IMR-90 (cell line): Measurements from ENCODE around the gene TRIO. TPM values are rescaled to one million over a fixed set of nuclear protein-coding genes. Genes with fewer than 3 reads are reported as not detected.

ENCODE experiments used
- ATAC-seq: fragments of 200-7000 bp; cut with Tn5 transposase; 2 replicates; pipeline ENCODE4 v1.9.1; 2020; ENCODE audit warnings: low read depth, mild to moderate bottlenecking, moderate library complexity
- BruUV-seq: library from RNA; stranded (reverse); fragments of 400-500 nt; replicated peaks from 2 replicates; lab custom pipeline; 2021; lab: Mats Ljungman, UMichigan
- CTCF ChIA-PET: fragments of 300-600 bp; formaldehyde crosslinking; extraction: SDS; loops from one replicate; lab custom pipeline; 2021; ENCODE audit warnings: antibody characterized with exemption; lab: Yijun Ruan, JAX
- POLR2A ChIA-PET: fragments of 300-600 bp; sonication (Branson Sonifier 250); formaldehyde crosslinking; loops from one replicate; lab custom pipeline; 2022; ENCODE audit warnings: antibody characterized with exemption; ENCODE audit not compliant: unreplicated experiment; lab: Charles Lee
- DNase-seq: peaks from one replicate; pipeline ENCODE4 v3.0.0; 2013
- H2AFZ ChIP-seq: replicated peaks from 2 replicates; pipeline ENCODE3; 2013; ENCODE audit warnings: low read length, mild to moderate bottlenecking; ENCODE audit not compliant: poor library complexity
- H2AK5ac ChIP-seq: 2 replicates; pipeline ENCODE4 v1.6.1; 2013; ENCODE audit warnings: low read depth, low read length, inconsistent platforms
- H2AK9ac ChIP-seq: replicated peaks from 2 replicates; pipeline ENCODE3; 2013; ENCODE audit warnings: mild to moderate bottlenecking, low read depth, low read length, moderate library complexity; ENCODE audit not compliant: poor library complexity
- H2BK120ac ChIP-seq: 2 replicates; pipeline ENCODE4 v1.6.1; 2013; ENCODE audit warnings: low read depth, low read length, inconsistent platforms
- H2BK15ac ChIP-seq: 3 replicates; pipeline ENCODE4 v1.6.1; 2013; ENCODE audit warnings: low read depth, low read length, inconsistent platforms
- H2BK20ac ChIP-seq: 2 replicates; pipeline ENCODE4 v1.6.1; 2013; ENCODE audit warnings: low read depth, mild to moderate bottlenecking, inconsistent platforms, low read length, moderate library complexity
- H2BK5ac ChIP-seq: 2 replicates; pipeline ENCODE4 v1.6.1; 2013; ENCODE audit warnings: mild to moderate bottlenecking, low read depth, low read length, inconsistent platforms; ENCODE audit not compliant: poor library complexity, severe bottlenecking
- H3K14ac ChIP-seq: replicated peaks from 2 replicates; pipeline ENCODE4 v1.6.1; 2013; ENCODE audit warnings: low read depth, low read length, inconsistent platforms
- H3K18ac ChIP-seq: 2 replicates; pipeline ENCODE4 v1.6.1; 2013; ENCODE audit warnings: low read depth, low read length, control low read depth
- H3K23ac ChIP-seq: 2 replicates; pipeline ENCODE4 v1.6.1; 2013; ENCODE audit warnings: low read depth, low read length, inconsistent platforms
- H3K27ac ChIP-seq: 2 replicates; pipeline ENCODE4 v1.5.1; 2013; ENCODE audit warnings: mild to moderate bottlenecking, control low read depth, low read length; ENCODE audit not compliant: insufficient read depth
- H3K27me3 ChIP-seq: 2 replicates; pipeline ENCODE4 v1.6.1; 2013; ENCODE audit warnings: low read length; ENCODE audit not compliant: control insufficient read depth, insufficient read depth
- H3K36me3 ChIP-seq: 2 replicates; pipeline ENCODE4 v1.6.1; 2013; ENCODE audit warnings: low read length, mixed read lengths; ENCODE audit not compliant: control insufficient read depth, insufficient read depth
- H3K4ac ChIP-seq: 2 replicates; pipeline ENCODE4 v1.6.1; 2013; ENCODE audit warnings: low read depth, low read length, inconsistent platforms
- H3K4me1 ChIP-seq: 2 replicates; pipeline ENCODE4 v1.6.1; 2013; ENCODE audit warnings: low read length, mixed read lengths; ENCODE audit not compliant: control insufficient read depth, insufficient read depth
- H3K4me2 ChIP-seq: 2 replicates; pipeline ENCODE4 v1.6.1; 2013; ENCODE audit warnings: low read depth, mild to moderate bottlenecking, control low read depth, low read length, moderate library complexity
- H3K4me3 ChIP-seq: 2 replicates; pipeline ENCODE4 v1.5.1; 2013; ENCODE audit warnings: low read depth, mild to moderate bottlenecking, control low read depth, low read length, moderate library complexity; ENCODE audit not compliant: insufficient read depth
- H3K56ac ChIP-seq: 2 replicates; pipeline ENCODE4 v1.6.1; 2013; ENCODE audit warnings: low read length, inconsistent platforms; ENCODE audit not compliant: insufficient read depth; ENCODE audit errors: extremely low read depth
- H3K79me1 ChIP-seq, 2 experiments: 2 replicates each; pipeline ENCODE4 v1.6.1; 2013; ENCODE audit warnings: low read length in 2 of 2, inconsistent platforms in 1 of 2, low read depth in 1 of 2
- H3K9ac ChIP-seq: 2 replicates; pipeline ENCODE4 v1.6.1; 2013; ENCODE audit warnings: low read depth, low read length, control low read depth
- H3K9me1 ChIP-seq: 2 replicates; pipeline ENCODE4 v1.6.1; 2013; ENCODE audit warnings: low read length, inconsistent platforms; ENCODE audit not compliant: insufficient read depth
- H3K9me3 ChIP-seq: 2 replicates; pipeline ENCODE4 v1.6.1; 2013; ENCODE audit warnings: low read length; ENCODE audit not compliant: control insufficient read depth, insufficient read depth
- H4K20me1 ChIP-seq: 2 replicates; pipeline ENCODE4 v1.6.1; 2013; ENCODE audit warnings: low read length, inconsistent platforms; ENCODE audit not compliant: insufficient read depth
- H4K5ac ChIP-seq: 2 replicates; pipeline ENCODE4 v1.6.1; 2013; ENCODE audit warnings: mild to moderate bottlenecking, low read depth, low read length, control low read depth
- H4K8ac ChIP-seq, 2 experiments: 2 replicates each; pipeline ENCODE4 v1.6.1; 2013; ENCODE audit warnings: low read depth in 2 of 2, low read length in 2 of 2, control low read depth in 1 of 2, inconsistent platforms in 1 of 2
- H4K91ac ChIP-seq: 2 replicates; pipeline ENCODE4 v1.6.1; 2013; ENCODE audit warnings: low read depth, low read length, inconsistent platforms; ENCODE audit not compliant: insufficient read depth
- BHLHE40 ChIP-seq: fragments of 150-350 bp; IDR thresholded peaks from 2 replicates; pipeline ENCODE4 v1.6.1; 2016; ENCODE audit warnings: mild to moderate bottlenecking, low read depth, low read length
- CEBPB ChIP-seq: IDR thresholded peaks from 2 replicates; pipeline ENCODE4 v1.6.1; 2012; ENCODE audit warnings: low read depth, low read length, improper control_type of control experiment
- CHD1 ChIP-seq: IDR thresholded peaks from 2 replicates; pipeline ENCODE4 v1.6.1; 2012; ENCODE audit warnings: low read depth, low read length, improper control_type of control experiment
- CTCF ChIP-seq: conservative IDR thresholded peaks from 2 replicates; pipeline ENCODE4 v1.5.1; 2012; ENCODE audit warnings: mild to moderate bottlenecking, low read depth, low read length, improper control_type of control experiment
- FOS ChIP-seq: fragments of 150-350 bp; IDR thresholded peaks from 2 replicates; pipeline ENCODE4 v1.6.1; 2016; ENCODE audit warnings: low read depth, low read length
- MAFK ChIP-seq: IDR thresholded peaks from 2 replicates; pipeline ENCODE4 v1.6.1; 2012; ENCODE audit warnings: low read depth, low read length, improper control_type of control experiment
- MAZ ChIP-seq: IDR thresholded peaks from 2 replicates; pipeline ENCODE4 v1.6.1; 2012; ENCODE audit warnings: low read depth, mild to moderate bottlenecking, low read length, improper control_type of control experiment, moderate library complexity, borderline replicate concordance
- MXI1 ChIP-seq: IDR thresholded peaks from 2 replicates; pipeline ENCODE4 v1.6.1; 2012; ENCODE audit warnings: low read depth, mild to moderate bottlenecking, low read length, moderate library complexity, borderline replicate concordance
- RAD21 ChIP-seq: IDR thresholded peaks from 2 replicates; pipeline ENCODE4 v1.6.1; 2012; ENCODE audit warnings: low read length, improper control_type of control experiment
- RCOR1 ChIP-seq: IDR thresholded peaks from 2 replicates; pipeline ENCODE4 v1.6.1; 2012; ENCODE audit warnings: mild to moderate bottlenecking, low read length, improper control_type of control experiment; ENCODE audit not compliant: insufficient replicate concordance
- RFX5 ChIP-seq: IDR thresholded peaks from 2 replicates; pipeline ENCODE4 v1.8.0; 2012; ENCODE audit warnings: low read depth, mild to moderate bottlenecking, low read length, moderate library complexity
- SMC3 ChIP-seq: fragments of 150-350 bp; IDR thresholded peaks from 2 replicates; pipeline ENCODE4 v1.6.1; 2016; ENCODE audit warnings: low read depth, mild to moderate bottlenecking, antibody characterized with exemption, low read length, moderate library complexity
- WGBS, 2 experiments: methylation state at CpG; one replicate each; pipeline versions ENCODE4 v1.1.5 to v1.1.7; 2013; ENCODE audit warnings: missing lambda C conversion rate in 2 of 2; ENCODE audit not compliant: insufficient read length in 1 of 2; ENCODE audit errors: extremely low coverage in 2 of 2; 5-methylcytosine and 5-hydroxymethylcytosine counted together
- dilution Hi-C: fragments of 300-500 bp; cut with HindIII; formaldehyde crosslinking; loops from one replicate; pipeline ENCODE4 v1.14.3; 2018; ENCODE audit warnings: low sequenced_read_pairs; ENCODE audit not compliant: unreplicated experiment
- in situ Hi-C: fragments of 300-500 bp; cut with MboI; formaldehyde crosslinking; loops from 3 replicates; pipeline ENCODE4 v1.14.3; 2019; ENCODE audit warnings: low sequenced_read_pairs, inconsistent platforms, mixed read lengths
- intact Hi-C: fragments of 100-400 bp; cut with micrococcal nuclease; formaldehyde crosslinking; loops from 2 replicates; pipeline ENCODE4 v1.10.0; 2022
- polyA plus RNA-seq, 3 experiments: library from polyadenylated mRNA; depleted of rRNA; stranded (reverse); fragments of >200 nt; gene quantifications; 2 replicates each; pipeline ENCODE4 v1.2.3, GENCODE V29; 2012; ENCODE audit warnings: low replicate concordance in 1 of 3
- total RNA-seq: library from RNA; depleted of rRNA; stranded (reverse); fragments of >200 nt; gene quantifications from 2 replicates; pipeline ENCODE4 v1.2.3, GENCODE V29; 2012
- TF ChIP-seq, protein P1 (sequence below): fragments of 150-350 bp; IDR thresholded peaks from 2 replicates; pipeline ENCODE4 v1.6.1; 2017; ENCODE audit warnings: mild to moderate bottlenecking, antibody characterized with exemption, low read length, low read depth
- TF ChIP-seq, protein P2 (sequence below): fragments of 150-350 bp; IDR thresholded peaks from 2 replicates; pipeline ENCODE4 v1.6.1; 2016; ENCODE audit warnings: low read depth, mild to moderate bottlenecking, low read length, moderate library complexity, borderline replicate concordance

The TRIO gene
- total and polyA plus RNA-seq, 2 of the 4 experiments (the other 2 are of a cell fraction) = 206 to 522 TPM

- ChIA-PET CTCF (interaction anchor here (1.2 kb wide), 2 partner anchors 17 to 54 kb away, joined by 4 to 6 read pairs; no protein-coding TSS in a partner anchor), POLR2A (no interaction called here)
- dilution Hi-C loops = no loop called here
- Histone ChIP-seq H2BK15ac (no peak overlapping the region), H2AK9ac (no peak overlapping the region), H4K8ac (no peak overlapping the region), H3K79me1 (peaks cover 49 to 82% of the 10 kb centered on the region in 2 experiments), H2AFZ (no peak overlapping the region), H4K5ac (no peak overlapping the region; the same call in 1 of the 2 replicates), H3K4me2 (no peak overlapping the region), H2BK20ac (no peak overlapping the region), H3K56ac (no peak overlapping the region), H3K18ac (no peak overlapping the region), H3K4ac (no peak overlapping the region), H2BK5ac (no peak overlapping the region), H3K9me1 (peaks cover 23% of the 10 kb centered on the region), H4K20me1 (peaks cover 88% of the 10 kb centered on the region), H3K4me1 (peaks cover 24% of the 10 kb centered on the region), H3K9me3 (no peaks in the 10 kb centered on the region), H3K14ac (no peak overlapping the region), H2BK120ac (no peak overlapping the region), H3K36me3 (peaks cover 55% of the 10 kb centered on the region), H3K27ac (peak overlapping the region; percentile 14; the same call in 1 of the 2 replicates), H3K27me3 (no peaks in the 10 kb centered on the region), H3K4me3 (no peak overlapping the region), H2AK5ac (no peak overlapping the region), H4K91ac (no peak overlapping the region), H3K23ac (no peak overlapping the region), H3K9ac (no peak overlapping the region)
- WGBS, 2 experiments = no CpG with 5 or more reads among the region's 7 CpGs
- ATAC-seq (no peak), DNase-seq (no peak)
- no peak for TF ChIP-seq CHD1
- no peak for TF ChIP-seq CEBPB
- no peak for TF ChIP-seq FOS
- TF ChIP-seq CTCF = no peak
- no peak for TF ChIP-seq RCOR1
- TF ChIP-seq, protein P1, sequence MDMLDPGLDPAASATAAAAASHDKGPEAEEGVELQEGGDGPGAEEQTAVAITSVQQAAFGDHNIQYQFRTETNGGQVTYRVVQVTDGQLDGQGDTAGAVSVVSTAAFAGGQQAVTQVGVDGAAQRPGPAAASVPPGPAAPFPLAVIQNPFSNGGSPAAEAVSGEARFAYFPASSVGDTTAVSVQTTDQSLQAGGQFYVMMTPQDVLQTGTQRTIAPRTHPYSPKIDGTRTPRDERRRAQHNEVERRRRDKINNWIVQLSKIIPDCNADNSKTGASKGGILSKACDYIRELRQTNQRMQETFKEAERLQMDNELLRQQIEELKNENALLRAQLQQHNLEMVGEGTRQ = no peak
- no peak for TF ChIP-seq RFX5
- TF ChIP-seq, protein P2, sequence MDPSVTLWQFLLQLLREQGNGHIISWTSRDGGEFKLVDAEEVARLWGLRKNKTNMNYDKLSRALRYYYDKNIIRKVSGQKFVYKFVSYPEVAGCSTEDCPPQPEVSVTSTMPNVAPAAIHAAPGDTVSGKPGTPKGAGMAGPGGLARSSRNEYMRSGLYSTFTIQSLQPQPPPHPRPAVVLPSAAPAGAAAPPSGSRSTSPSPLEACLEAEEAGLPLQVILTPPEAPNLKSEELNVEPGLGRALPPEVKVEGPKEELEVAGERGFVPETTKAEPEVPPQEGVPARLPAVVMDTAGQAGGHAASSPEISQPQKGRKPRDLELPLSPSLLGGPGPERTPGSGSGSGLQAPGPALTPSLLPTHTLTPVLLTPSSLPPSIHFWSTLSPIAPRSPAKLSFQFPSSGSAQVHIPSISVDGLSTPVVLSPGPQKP = no peak
- TF ChIP-seq MAZ = no peak
- no peak for TF ChIP-seq MAFK
- TF ChIP-seq RAD21 = no peak
- no peak for TF ChIP-seq BHLHE40
- no peak for TF ChIP-seq MXI1
- TF ChIP-seq SMC3 = no peak
- BruUV-seq = no TSS peak
- in situ Hi-C loops = no loop called here
- intact Hi-C loops = loop anchor here (10.0 kb wide), 1 partner anchor 339 kb away; no protein-coding TSS in a partner anchor
Observed at GRCh38 chr5:14323466-14323865, 180.3 kb downstream of the TRIO start.
